ENCODE results near the gene TCEA2.

The TCEA2 gene

GRCh38 chr20:64090165-64090564 lies 27.2 kb downstream of the TCEA2 start:
- in situ Hi-C loops (cut with MboI; ENCODE audit: low sequenced_read_pairs), result no loop called here

DNA sequence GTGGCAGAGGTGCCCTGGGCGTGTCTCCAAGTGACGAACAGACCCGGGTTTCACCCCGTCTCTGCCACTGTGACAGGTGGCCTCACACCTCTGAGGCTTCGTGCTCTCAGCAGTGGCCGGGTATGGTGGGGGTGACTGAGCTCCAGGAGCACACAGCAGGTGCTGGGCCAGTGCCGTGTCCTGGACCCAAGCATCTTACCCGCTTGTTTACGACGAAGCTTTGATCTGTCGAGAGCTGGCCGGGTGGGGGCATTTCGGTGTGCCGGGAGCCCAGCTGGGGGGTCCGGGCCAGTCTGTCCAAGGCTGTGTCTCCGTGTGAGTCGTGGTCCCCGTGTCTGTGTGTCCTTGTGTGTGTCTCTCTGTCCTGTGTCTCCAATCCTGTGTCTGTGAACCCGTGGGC lies 28.3 kb downstream of the TCEA2 start:
- in situ Hi-C loops (cut with MboI; ENCODE audit: low sequenced_read_pairs), result no loop called here

DNA sequence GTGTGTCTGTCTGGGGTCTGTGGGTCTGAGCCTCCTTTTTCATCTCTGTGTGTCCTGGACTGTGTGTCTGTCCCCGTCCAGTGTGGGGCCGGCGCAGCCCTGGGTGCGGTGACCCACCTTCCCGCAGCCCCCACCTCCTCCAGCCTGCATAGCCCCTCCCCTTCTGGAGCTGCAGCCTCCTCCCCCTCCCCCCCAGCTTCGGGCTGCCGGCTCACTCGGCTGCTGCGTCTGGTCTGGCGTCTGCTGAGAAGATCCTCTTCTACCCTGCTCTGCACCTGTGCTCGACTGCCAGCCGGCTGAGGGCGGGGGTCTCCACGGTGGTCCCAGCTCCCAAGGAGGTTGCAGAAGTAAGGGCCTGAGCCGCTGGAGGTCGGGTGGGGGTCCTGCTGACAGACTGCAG lies 28.8 kb downstream of the TCEA2 start:
- in situ Hi-C loops (cut with MboI; ENCODE audit: low sequenced_read_pairs), result no loop called here

- in situ Hi-C loops (cut with MboI; ENCODE audit: low sequenced_read_pairs), result no loop called here
Measured at GRCh38 chr20:64092258-64093012, 29.4 kb downstream of the TCEA2 start.

DNA sequence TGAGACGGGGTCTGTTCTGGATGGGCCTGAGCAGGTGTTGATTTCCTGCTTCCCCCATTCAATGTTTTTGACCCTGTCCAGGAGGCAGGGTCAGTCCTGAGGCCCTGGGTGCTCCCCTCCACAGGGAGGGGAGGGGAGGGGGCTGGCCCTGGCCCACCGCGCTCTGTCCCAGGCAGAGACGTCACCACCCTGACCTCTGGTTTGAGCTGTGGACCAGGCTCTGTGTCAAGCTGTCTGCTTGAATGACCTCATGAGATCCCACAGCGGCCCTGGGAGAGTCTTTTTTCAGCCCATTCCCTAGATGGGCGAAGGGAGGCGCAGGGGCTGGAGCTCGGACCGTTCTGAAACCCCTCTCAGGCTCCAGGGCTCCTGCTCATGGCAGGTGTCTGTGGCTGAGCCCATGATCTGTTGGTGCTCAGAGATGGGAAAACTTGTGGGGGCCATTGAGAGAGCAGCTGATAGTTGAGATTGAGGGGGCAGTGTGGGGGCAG lies 30.1 kb downstream of the TCEA2 start:
- in situ Hi-C loops (cut with MboI; ENCODE audit: low sequenced_read_pairs), result no loop called here

GRCh38 chr20:64095455-64095854 lies 32.5 kb downstream of the TCEA2 start:
- in situ Hi-C loops (cut with MboI; ENCODE audit: low sequenced_read_pairs), result no loop called here

- in situ Hi-C loops (cut with MboI; ENCODE audit: low sequenced_read_pairs), result no loop called here
Measured at GRCh38 chr20:64095927-64096326, 32.9 kb downstream of the TCEA2 start.

- in situ Hi-C loops (cut with MboI; ENCODE audit: low sequenced_read_pairs), result no loop called here
Measured at GRCh38 chr20:64096535-64096934, 33.5 kb downstream of the TCEA2 start.

GRCh38 chr20:64098471-64099013 lies 35.5 kb downstream of the TCEA2 start:
- in situ Hi-C loops (cut with MboI; ENCODE audit: low sequenced_read_pairs), result no loop called here

GRCh38 chr20:64099086-64099786 lies 36.2 kb downstream of the TCEA2 start:
- in situ Hi-C loops (cut with MboI; ENCODE audit: low sequenced_read_pairs), result no loop called here

GRCh38 chr20:64099880-64100565 lies 37.0 kb downstream of the TCEA2 start:
- in situ Hi-C loops (cut with MboI; ENCODE audit: low sequenced_read_pairs), result no loop called here

GRCh38 chr20:64100566-64100888 lies 37.5 kb downstream of the TCEA2 start:
- in situ Hi-C loops (cut with MboI; ENCODE audit: low sequenced_read_pairs), result no loop called here

- in situ Hi-C loops (cut with MboI; ENCODE audit: low sequenced_read_pairs), result no loop called here
Measured at GRCh38 chr20:64100946-64101688, 38.1 kb downstream of the TCEA2 start.

GRCh38 chr20:64101731-64102621 lies 39.0 kb downstream of the TCEA2 start:
- in situ Hi-C loops (cut with MboI; ENCODE audit: low sequenced_read_pairs), result no loop called here

DNA sequence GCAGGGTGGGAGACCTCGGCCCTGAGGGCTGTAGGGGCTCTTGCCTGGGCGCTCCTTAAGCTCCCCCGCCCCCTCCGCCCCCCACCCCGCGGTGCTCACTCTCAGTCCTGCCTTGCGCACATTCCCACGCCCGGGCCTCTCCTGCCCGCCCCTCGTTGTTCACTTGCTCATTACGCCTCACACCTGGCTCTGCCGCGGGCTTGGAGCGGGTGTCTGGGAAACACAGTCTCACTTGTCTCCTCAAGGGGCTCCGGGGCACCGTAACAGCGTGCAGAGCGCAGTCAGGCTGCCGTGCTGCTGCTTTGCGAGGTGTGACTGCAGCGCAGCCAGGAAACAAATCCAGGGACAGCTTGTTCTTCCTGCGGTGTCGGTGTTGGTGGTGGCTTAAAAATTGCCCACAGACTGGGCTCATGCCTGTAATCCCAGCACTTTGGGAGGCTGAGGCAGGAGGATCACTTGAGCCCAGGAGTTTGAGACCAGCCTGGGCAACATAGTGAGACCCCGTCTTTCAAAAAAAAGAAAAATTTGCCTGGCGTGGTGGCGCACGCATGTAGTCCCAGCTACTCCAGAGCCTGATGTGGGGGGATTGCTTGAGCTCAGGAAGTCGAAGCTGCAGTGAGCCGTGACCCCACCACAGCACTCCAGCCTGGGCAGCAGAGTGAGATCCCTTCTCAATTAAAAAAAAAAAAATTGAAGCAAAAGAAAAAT lies 39.8 kb downstream of the TCEA2 start:
- in situ Hi-C loops (cut with MboI; ENCODE audit: low sequenced_read_pairs), result no loop called here

DNA sequence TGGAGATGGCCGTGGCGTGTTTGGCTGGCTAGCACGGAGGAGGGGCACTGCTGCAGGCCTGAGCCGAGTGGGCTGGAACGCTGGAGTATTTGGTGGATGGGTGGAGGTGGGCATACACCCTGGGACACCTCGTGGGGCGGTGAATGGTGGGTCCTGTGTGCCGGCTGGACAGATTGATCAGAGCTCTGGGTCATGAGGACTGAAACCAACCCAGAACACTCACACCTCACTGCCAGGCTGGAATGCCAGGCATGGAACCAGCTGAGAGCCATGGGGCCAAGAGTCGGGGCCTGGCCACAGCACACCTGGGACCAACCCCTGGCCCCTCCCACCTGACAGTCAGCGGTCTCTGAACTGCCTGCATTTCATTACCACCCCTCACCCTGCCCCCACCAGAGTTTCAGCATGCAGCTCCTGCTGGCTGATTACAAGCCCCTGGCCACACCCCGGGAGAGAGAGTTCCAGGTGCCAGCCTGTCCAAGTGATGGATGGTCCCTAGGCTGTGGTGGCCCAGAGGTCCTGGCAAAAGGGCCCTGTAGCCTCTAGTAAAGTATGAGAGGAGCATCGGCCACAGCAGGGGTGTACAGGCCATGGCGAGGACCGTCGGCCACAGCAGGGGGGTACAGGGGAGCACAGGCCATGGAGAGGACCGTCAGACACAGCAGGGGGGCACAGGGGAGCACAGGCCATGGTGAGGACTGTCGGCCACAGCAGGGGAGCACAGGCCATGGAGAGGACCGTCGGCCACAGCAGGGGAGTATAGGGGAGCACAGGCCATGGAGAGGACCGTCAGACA lies 41.1 kb downstream of the TCEA2 start:
- in situ Hi-C loops (cut with MboI; ENCODE audit: low sequenced_read_pairs), result no loop called here

DNA sequence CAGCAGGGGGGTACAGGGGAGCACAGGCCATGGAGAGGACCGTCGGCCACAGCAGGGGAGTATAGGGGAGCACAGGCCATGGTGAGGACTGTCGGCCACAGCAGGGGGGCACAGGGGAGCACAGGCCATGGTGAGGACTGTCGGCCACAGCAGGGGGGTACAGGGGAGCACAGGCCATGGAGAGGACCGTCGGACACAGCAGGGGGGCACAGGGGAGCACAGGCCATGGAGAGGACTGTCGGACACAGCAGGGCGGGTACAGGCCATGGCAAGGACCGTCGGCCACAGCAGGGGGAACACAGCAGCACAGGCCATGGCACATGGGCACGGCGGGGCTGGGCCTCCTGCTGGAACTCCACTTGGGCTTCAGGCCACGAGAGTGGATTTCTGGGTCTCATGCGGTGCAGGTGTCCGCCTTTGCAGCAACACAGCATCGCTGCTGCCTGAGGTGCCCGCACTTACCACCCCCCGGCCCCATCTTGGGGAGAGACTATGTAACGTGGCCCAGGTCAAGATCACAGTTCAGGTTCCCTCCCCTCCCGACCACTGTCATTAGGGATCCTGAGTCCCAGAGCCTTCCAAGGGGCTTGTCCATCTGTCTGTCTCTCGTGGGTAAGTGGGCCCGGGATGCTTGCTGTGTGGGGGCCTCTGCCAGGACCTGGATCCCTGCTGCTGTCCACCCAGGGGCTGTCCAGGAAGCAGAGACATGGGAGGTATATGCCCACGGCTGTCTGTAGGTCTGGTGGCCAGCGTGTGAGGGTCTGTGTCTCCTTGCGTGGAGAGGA lies 41.9 kb downstream of the TCEA2 start:
- in situ Hi-C loops (cut with MboI; ENCODE audit: low sequenced_read_pairs), result no loop called here
